Stomach smooth muscle (tissue), 2 donors: Measurements from ENCODE around the gene CRNKL1.

ENCODE experiments used
- H3K27ac ChIP-seq: one replicate; pipeline ENCODE4 v1.7.0; 2013; ENCODE audit warnings: mild to moderate bottlenecking, low read length, inconsistent platforms
- H3K27me3 ChIP-seq, 2 donors: one replicate each; pipeline ENCODE4 v1.7.0; 2013; ENCODE audit warnings: low read length in 2 of 2; ENCODE audit not compliant: insufficient read depth in 2 of 2, control insufficient read depth in 1 of 2
- H3K36me3 ChIP-seq, 2 donors: one replicate each; pipeline ENCODE4 v1.7.0; 2013; ENCODE audit warnings: low read length in 2 of 2; ENCODE audit not compliant: control insufficient read depth in 2 of 2, insufficient read depth in 2 of 2
- H3K4me1 ChIP-seq: one replicate; pipeline ENCODE4 v1.7.0; 2013; ENCODE audit warnings: low read length; ENCODE audit not compliant: control insufficient read depth, insufficient read depth
- H3K4me3 ChIP-seq, 2 donors: one replicate each; pipeline ENCODE4 v1.7.0; 2013; ENCODE audit warnings: low read length in 2 of 2
- H3K9ac ChIP-seq, 2 donors: one replicate each; pipeline ENCODE4 v1.7.0; 2013; ENCODE audit warnings: low read length in 2 of 2, mild to moderate bottlenecking in 1 of 2
- H3K9me3 ChIP-seq, 2 donors: one replicate each; pipeline ENCODE4 v1.7.0; 2013; ENCODE audit warnings: low read length in 2 of 2; ENCODE audit not compliant: control insufficient read depth in 2 of 2
- donor health status: healthy.
- donor health status: Pancreatic carcinoma.

CRNKL1 gene

DNA sequence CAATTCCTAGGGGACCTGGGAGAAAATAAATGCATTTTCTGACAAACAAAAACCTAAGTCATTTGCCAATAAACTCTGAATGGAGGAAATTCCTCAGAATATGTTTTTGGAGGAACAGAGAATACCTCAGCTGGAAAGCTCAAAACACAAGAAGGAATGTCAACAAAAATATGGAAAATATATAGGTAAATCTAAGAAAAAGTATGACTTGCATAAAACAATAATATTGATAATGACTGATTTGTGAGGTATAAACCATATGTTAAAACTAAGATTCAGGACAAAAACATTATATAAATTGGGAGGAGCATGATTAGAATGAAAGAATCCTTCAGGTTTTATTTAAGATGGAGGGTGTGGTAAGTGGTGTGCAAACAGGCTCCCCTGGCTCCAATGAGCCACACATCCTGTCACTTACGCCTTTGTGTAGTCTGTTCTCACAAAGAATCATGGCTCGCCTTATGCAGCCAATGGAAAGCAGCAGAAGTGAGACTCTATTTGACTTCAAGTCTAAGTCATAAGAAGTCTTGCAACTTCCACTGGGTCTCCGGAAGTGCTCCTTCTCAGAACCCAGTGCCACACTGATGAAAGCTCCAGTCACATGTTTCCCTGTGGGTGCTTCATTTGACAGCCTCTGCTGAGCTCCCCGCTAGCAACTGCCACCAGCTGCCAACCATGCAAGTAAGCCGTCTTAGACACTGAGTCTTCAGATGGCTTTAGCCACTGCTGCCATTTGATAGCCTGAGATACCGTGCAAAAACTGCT, 8.2 kb upstream of the CRNKL1 start:
- H3K9ac ChIP-seq, result no peak overlapping the region
- no peak overlapping the region for H3K27ac ChIP-seq
- H3K4me1 ChIP-seq, result no peaks in the 10 kb centered on the region

DNA sequence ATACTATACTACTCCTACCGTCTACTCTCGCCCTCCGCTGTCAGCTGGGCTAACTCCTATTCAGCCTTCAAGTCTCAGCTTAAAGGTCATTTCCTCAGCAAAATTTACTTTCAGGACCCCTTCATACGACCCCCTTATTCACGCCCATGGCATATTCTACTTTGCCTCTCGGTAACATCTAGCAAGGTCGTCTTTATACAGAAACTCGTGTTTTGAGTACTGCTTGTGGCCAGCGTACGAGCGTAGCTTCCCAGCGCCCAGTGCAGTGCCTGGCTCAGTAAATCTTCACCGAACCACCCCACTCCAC, 546 bp downstream of the CRNKL1 start:
- H3K9ac ChIP-seq, result peak overlapping the region; percentile 87 to 92
- peak overlapping the region; percentile 76 for H3K27ac ChIP-seq
- no peaks in the 10 kb centered on the region for H3K9me3 ChIP-seq
- peak overlapping the region; percentile 97 to 99 for H3K4me3 ChIP-seq
- H3K36me3 ChIP-seq, result peaks cover 20 to 32% of the 10 kb centered on the region in 2 donors
- H3K4me1 ChIP-seq, result no peaks in the 10 kb centered on the region
- H3K27me3 ChIP-seq, result no peaks in the 10 kb centered on the region

More for the DNA sequence above, 8.2 kb upstream of the CRNKL1 start:
- Histone ChIP-seq H3K9me3 (no peaks in the 10 kb centered on the region), H3K36me3 (no peaks in the 10 kb centered on the region), H3K27me3 (no peaks in the 10 kb centered on the region), H3K4me3 (no peak overlapping the region)

DNA sequence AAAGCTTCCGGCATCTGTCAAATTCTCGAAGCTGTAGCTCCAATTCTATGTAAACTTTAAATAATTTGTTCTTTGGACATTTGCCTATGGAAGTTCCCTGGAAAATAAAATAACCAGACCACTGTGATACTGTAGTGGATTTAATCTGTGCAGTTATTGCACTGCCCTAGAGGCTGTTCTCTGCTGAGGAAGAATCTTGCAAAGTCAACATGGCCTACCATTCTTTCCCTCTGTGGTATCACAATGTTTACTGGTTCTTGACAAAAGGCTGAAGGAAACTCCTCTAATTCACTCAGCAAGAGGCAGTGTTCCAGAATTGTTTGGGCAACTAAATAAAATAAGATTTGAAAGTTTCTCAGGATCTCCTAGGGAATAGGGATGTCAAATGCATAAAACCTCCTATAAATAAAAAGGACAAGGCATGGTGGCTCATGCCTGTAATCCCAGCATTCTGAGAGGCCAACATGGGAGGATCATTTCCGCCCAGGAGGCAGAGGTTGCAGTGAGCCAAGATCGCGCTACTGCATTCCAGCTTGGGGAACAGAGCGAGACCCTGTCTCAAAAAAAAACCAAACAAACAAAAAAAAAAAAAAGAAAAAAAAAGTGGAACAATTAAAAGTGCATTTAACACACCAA, 12.4 kb downstream of the CRNKL1 start:
- Histone ChIP-seq H3K27ac (no peak overlapping the region), H3K36me3 (peaks cover 71 to 89% of the 10 kb centered on the region in 2 donors), H3K9me3 (no peaks in the 10 kb centered on the region), H3K4me3 (no peak overlapping the region), H3K9ac (no peak overlapping the region), H3K27me3 (no peaks in the 10 kb centered on the region), H3K4me1 (no peaks in the 10 kb centered on the region)

DNA sequence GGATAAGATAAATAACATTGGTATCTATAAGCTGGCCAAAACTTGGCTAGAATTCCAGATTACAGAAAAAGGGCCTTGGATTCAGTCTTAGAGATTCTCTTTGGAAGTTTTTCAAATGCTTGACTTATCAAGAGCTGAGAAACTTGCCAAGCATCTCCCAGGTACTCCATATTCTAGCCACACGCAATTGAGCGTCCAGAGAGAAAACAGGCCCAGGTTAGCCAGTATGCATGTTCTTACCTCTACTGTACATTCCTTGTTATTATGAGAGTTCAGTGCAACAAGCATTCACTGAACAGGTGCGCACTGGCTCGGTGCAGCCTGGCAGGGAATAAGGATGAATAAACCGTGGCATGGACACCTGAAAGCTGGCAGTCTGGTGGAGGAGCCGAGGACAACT, 13.7 kb downstream of the CRNKL1 start:
- H3K4me3 ChIP-seq, result no peak overlapping the region
- H3K27ac ChIP-seq, result no peak overlapping the region
- H3K27me3 ChIP-seq, result no peaks in the 10 kb centered on the region
- H3K9ac ChIP-seq, result no peak overlapping the region
- H3K9me3 ChIP-seq, result no peaks in the 10 kb centered on the region
- peaks cover 69 to 84% of the 10 kb centered on the region in 2 donors for H3K36me3 ChIP-seq
- H3K4me1 ChIP-seq, result no peaks in the 10 kb centered on the region

DNA sequence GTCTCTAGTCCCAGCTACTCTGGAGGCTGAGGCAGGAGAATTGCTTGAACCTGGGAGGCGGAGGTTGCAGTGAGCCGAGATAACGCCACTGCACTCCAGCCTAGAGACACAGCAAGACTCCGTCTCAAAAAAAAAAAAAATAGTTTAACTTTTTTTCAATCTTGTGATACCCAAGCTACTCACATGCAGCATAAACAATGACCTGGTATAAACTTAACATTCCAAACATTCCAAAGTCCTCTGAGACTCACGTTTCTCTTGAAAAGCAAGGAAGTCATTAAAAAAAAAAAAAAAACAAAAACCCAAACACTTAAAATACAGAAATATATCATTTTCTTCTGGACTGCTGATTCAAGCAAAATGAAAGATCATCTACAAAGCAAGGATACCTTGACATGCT, 14.3 kb downstream of the CRNKL1 start:
- Histone ChIP-seq H3K9me3 (no peaks in the 10 kb centered on the region), H3K9ac (no peak overlapping the region), H3K4me1 (no peaks in the 10 kb centered on the region), H3K27me3 (no peaks in the 10 kb centered on the region), H3K4me3 (no peak overlapping the region), H3K27ac (no peak overlapping the region), H3K36me3 (peaks cover 63 to 81% of the 10 kb centered on the region in 2 donors)

DNA sequence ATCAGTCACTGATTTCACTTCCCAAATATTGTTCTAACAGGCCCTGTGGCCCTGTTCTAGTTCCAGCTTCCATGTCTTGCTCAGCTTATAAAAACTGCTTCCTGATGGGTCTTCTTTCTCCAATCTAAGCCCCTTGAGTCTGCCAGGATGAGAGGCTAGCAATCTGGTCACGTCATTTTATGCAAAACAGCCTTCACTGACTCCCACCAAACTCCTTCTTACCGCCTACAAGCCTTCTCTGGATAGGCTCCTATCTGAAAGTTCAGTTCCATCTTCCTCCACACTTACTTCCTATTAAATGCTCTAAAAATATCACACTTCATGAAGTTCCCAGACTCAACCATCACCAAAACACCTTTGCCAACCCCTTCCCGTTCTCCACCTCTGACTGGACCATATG, 15.5 kb downstream of the CRNKL1 start:
- H3K27me3 ChIP-seq, result no peaks in the 10 kb centered on the region
- H3K9ac ChIP-seq, result no peak overlapping the region
- H3K4me1 ChIP-seq, result no peaks in the 10 kb centered on the region
- H3K4me3 ChIP-seq, result no peak overlapping the region
- H3K27ac ChIP-seq, result no peak overlapping the region
- peaks cover 57 to 77% of the 10 kb centered on the region in 2 donors for H3K36me3 ChIP-seq
- H3K9me3 ChIP-seq, result no peaks in the 10 kb centered on the region

DNA sequence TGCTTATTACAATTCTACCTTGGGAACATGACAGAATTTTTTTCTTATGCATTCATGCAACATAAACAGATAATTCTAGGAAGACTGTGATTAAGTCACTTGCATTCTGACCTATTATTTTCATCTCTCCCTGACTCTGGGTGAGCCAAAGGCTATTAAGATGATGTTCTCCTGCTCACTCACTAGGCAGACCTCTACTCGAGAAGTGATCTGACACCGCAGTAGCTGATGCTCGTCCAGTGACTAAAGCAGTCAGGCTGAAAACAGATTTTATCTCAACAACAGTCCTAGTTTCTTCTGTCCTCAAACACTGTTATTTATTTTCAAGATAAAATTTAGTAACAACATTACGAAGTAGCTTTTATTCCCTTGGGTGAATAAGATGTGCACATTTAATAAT, 17.8 kb downstream of the CRNKL1 start:
- Histone ChIP-seq H3K9ac (no peak overlapping the region), H3K27ac (no peak overlapping the region), H3K4me3 (no peak overlapping the region), H3K36me3 (peaks cover 40 to 65% of the 10 kb centered on the region in 2 donors), H3K27me3 (no peaks in the 10 kb centered on the region), H3K4me1 (no peaks in the 10 kb centered on the region), H3K9me3 (no peaks in the 10 kb centered on the region)

DNA sequence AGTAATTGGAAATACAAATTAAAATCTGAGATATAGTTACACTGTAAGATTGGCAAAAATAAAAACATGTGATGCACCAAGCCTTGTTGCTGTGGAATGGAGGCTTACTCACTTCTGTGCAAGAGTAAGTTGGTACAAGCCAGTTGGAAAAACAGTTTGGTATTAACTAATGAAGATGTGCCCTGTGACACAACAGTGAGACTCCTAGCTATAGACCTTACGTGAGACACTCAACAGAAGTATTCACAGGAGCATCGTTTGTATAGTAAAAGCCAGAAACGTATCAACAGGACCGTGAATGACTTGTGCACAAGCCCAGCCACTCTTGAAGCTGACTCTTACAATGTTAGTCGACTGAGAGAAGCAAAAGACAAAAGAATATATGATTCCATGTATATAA, 20.5 kb downstream of the CRNKL1 start:
- peaks cover 21 to 46% of the 10 kb centered on the region in 2 donors for H3K36me3 ChIP-seq
- H3K27me3 ChIP-seq, result no peaks in the 10 kb centered on the region
- no peaks in the 10 kb centered on the region for H3K9me3 ChIP-seq
- H3K27ac ChIP-seq, result no peak overlapping the region
- no peak overlapping the region for H3K4me3 ChIP-seq
- no peaks in the 10 kb centered on the region for H3K4me1 ChIP-seq
- H3K9ac ChIP-seq, result no peak overlapping the region

DNA sequence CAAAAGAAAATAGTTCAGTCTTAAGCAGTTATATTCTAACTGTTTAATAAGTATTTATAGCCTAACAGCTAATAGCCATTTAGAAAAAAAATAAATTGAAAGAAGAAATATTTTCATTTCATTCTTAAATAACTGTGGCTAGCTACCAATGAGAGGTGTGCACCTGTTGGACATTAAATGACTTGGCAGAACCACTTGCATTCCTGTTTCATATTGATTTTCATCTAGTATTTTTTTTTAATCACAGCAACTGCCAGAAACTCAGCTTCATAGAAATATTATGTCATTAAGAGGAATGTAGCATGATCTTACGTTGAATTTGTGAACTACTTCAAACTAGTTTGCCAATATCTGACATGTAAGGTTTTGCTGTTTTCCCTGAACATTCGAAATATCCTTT, 25.0 kb downstream of the CRNKL1 start:
- no peak overlapping the region for H3K27ac ChIP-seq
- H3K9ac ChIP-seq, result no peak overlapping the region
- H3K9me3 ChIP-seq, result no peaks in the 10 kb centered on the region
- H3K36me3 ChIP-seq, result peaks cover 9 to 23% of the 10 kb centered on the region in 2 donors
- H3K4me3 ChIP-seq, result no peak overlapping the region
- H3K27me3 ChIP-seq, result no peaks in the 10 kb centered on the region
- no peaks in the 10 kb centered on the region for H3K4me1 ChIP-seq

DNA sequence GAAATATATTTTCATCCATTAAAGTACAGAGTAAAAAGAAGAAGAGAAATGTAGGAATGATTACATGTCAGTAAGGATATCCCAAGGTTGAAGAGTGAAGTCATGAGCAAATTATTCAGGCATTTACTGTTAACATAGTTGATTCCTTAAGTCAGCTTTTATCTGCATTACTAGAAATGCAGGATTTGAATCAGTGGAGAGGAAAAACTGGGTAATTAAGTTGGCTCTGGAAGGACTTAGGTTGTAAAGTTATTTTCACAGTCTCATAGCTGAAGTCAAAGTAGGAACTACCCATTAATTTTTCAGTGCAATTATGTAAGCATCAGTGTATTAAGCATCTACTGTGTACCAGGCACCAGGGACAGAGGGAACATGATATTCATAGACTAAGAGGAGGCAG, 27.3 kb downstream of the CRNKL1 start:
- peaks cover 3% of the 10 kb centered on the region for H3K4me1 ChIP-seq
- peaks cover 4 to 13% of the 10 kb centered on the region in 2 donors for H3K36me3 ChIP-seq
- no peak overlapping the region for H3K27ac ChIP-seq
- no peak overlapping the region for H3K9ac ChIP-seq
- H3K9me3 ChIP-seq, result no peaks in the 10 kb centered on the region
- no peaks in the 10 kb centered on the region for H3K27me3 ChIP-seq
- H3K4me3 ChIP-seq, result no peak overlapping the region

DNA sequence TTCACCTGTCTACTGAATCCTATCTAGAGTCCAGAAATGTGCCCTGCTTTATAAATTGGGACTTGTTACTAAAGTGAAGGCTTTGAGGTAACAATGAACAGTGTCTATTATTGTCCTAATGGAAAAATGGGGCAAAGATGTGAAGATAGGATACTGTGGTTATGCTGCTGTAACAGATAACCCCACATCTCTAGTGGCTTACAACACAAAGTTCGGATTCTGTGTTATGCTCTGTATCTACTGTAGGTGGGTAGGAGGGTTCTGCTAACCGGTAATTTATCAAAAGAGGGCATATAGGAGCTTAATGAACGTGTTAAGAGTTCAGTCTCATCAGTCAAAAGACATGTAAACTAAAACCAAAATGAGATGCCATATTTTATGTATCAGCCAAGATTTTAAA, 28.9 kb downstream of the CRNKL1 start:
- no peak overlapping the region for H3K4me3 ChIP-seq
- H3K36me3 ChIP-seq, result peaks cover 6 to 11% of the 10 kb centered on the region in 2 donors
- H3K9me3 ChIP-seq, result no peaks in the 10 kb centered on the region
- peaks cover 15% of the 10 kb centered on the region for H3K4me1 ChIP-seq
- no peaks in the 10 kb centered on the region for H3K27me3 ChIP-seq
- H3K9ac ChIP-seq, result no peak overlapping the region
- no peak overlapping the region for H3K27ac ChIP-seq
